ENCODE results near the gene TPCN2. TPM values are rescaled to one million over a fixed set of nuclear protein-coding genes. Genes with fewer than 3 reads are reported as not detected.

Gene TPCN2
- total RNA-seq, 4 donors from 2014 or later, result 5.6 to 54.6 (median 17.7) TPM

GRCh38 chr11:69053546-69054396 lies 5.0 kb downstream of the TPCN2 start:
- TF ChIP-seq POLR2A (IDR thresholded peaks at IDR 0.05) (no peak), CTCF (IDR thresholded peaks at IDR 0.05) (no peak)
- intact Hi-C loops (cut with DNase I; ENCODE audit: low total_unique reads), result no loop called here
- Histone ChIP-seq H3K9me3 (no peaks in the 10 kb centered on the region), H3K4me1 (peaks cover 0 to 7% of the 10 kb centered on the region in 2 donors), H3K27me3 (no peaks in the 10 kb centered on the region), H3K27ac (no peak overlapping the region), H3K4me3 (no peak overlapping the region), H3K36me3 (no peaks in the 10 kb centered on the region)
- DNase-seq, result no peak

GRCh38 chr11:69054397-69055211 lies 5.9 kb downstream of the TPCN2 start:
- Histone ChIP-seq H3K9me3 (no peaks in the 10 kb centered on the region), H3K4me1 (peaks cover 0 to 7% of the 10 kb centered on the region in 2 donors), H3K27ac (no peak overlapping the region), H3K4me3 (no peak overlapping the region), H3K36me3 (no peaks in the 10 kb centered on the region), H3K27me3 (no peaks in the 10 kb centered on the region)
- intact Hi-C loops (cut with DNase I; ENCODE audit: low total_unique reads), result no loop called here
- TF ChIP-seq POLR2A (IDR thresholded peaks at IDR 0.05) (no peak), CTCF (IDR thresholded peaks at IDR 0.05) (no peak)
- no peak for DNase-seq

DNA sequence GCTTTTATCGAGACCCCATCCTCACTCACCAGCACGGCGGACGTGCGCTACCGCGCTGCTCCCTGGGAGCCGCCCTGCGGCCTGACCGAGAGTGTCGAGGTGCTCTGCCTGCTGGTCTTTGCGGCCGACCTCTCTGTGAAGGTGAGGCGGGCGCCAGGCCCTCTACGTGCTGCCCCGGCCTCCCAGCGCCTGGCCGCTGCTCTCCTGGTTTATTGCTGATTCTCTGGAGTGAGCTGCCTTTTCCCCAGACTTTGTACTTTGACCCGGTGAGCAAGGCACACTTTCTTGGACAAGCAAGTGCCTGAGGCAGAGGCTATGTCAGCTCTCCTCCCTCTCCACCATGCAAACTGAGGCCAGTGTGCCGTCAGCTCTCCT lies 6.5 kb downstream of the TPCN2 start:
- no peak for TF ChIP-seq POLR2A (IDR thresholded peaks at IDR 0.05)
- TF ChIP-seq CTCF (IDR thresholded peaks at IDR 0.05), result no peak
- H3K27ac ChIP-seq, result no peak overlapping the region
- intact Hi-C loops (cut with DNase I; ENCODE audit: low total_unique reads), result no loop called here
- peaks cover 0 to 7% of the 10 kb centered on the region in 2 donors for H3K4me1 ChIP-seq
- no peaks in the 10 kb centered on the region for H3K27me3 ChIP-seq
- no peaks in the 10 kb centered on the region for H3K9me3 ChIP-seq
- no peak for DNase-seq
- H3K36me3 ChIP-seq, result no peaks in the 10 kb centered on the region
- H3K4me3 ChIP-seq, result no peak overlapping the region

DNA sequence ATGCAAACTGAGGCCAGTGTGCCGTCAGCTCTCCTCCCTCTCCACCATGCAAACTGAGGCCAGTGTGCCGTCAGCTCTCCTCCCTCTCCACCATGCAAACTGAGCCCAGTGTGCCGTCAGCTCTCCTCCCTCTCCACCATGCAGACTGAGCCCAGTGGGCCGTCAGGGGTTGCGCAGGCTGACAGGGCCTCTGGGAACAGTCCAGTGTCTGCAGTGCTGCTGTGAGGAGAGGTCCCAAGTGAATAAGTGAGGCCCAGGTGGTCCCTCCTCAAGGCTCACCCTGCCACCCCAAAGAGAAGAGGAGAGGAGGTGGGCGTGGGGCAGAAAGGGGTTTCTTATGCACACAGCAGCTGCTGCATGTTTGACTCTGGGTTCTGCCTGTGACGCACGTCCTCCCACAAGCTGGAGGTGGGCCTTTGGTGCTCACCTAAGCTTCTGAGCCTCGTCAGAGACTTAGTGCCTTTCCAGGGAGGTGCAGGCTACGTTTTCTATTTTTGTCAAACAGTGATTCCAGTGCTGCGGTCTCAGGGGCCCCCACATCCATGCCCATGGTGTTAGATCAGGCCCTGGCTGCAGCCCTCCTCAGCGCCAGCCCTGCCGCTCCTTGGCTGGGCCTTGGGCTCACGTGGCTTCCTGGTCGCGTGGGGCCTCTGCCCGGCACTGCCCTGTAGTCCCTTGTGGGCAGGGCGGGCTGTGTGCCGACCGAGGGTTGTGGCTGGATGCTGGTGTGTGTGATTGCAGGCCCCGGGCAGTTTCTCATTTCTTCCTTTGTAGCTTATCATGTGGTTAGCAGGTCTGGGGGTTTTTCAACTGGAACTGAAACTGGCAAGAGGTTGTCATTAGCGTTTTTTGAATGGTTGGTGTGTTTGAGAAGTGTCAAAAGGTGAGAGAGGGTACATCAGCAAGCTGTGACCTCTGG lies 7.1 kb downstream of the TPCN2 start:
- DNase-seq, result no peak
- no peak for TF ChIP-seq CTCF (IDR thresholded peaks at IDR 0.05)
- TF ChIP-seq POLR2A (IDR thresholded peaks at IDR 0.05), result no peak
- no peaks in the 10 kb centered on the region for H3K9me3 ChIP-seq
- intact Hi-C loops (cut with DNase I; ENCODE audit: low total_unique reads), result no loop called here
- H3K27me3 ChIP-seq, result no peaks in the 10 kb centered on the region
- no peak overlapping the region for H3K27ac ChIP-seq
- peaks cover 0 to 7% of the 10 kb centered on the region in 2 donors for H3K4me1 ChIP-seq
- H3K36me3 ChIP-seq, result no peaks in the 10 kb centered on the region
- no peak overlapping the region for H3K4me3 ChIP-seq
